NCI-H82 treated with DMSO at 0.1 percent for 48 hours (cell line): ENCODE results near the gene ADK.
"Not testable (repeated sequence)": the region's sequence is repeated elsewhere in the genome, so short reads cannot be mapped to it uniquely, and the experiment has no call there.

ENCODE experiments used
- DNase-seq: peaks from one replicate; lab custom pipeline; 2025; ENCODE audit not compliant: unreplicated experiment; lab: John Stamatoyannopoulos, UW

Gene ADK

GRCh38 chr10:74292871-74293427 lies 141.9 kb downstream of the ADK start:
- no peak for DNase-seq

- DNase-seq: no peak
Observed at GRCh38 chr10:74293686-74294371, 142.8 kb downstream of the ADK start.

DNA sequence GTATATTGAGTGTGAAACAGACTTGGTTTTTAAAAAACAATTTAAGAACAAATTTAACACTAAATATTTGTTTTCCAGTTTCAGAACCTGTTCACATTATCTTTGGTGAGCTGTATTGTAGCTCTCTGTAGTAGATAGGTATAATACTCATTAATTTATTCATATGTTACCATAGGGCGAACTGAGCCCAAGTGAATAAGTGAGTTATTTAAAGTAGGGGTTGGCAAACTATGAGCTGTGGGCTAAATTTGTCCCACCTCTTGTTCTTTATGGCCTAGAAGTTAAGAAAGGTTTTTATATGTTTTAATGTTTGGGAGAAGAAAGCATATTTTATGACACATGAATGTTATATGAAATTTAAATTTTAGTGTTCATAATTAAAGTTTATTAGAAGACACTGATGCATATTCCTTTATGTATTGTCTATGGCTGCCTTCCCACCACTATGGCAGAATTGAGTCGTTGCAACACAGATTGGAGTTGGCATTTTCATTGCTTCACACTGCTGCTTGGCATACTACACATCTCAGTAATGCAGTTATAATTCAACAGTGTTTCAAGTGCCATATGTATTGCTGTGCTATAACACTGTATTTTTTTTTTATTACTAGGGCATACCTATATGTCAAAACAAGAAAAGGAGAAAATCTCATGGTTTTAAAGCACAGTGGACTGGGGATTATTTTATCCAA lies 146.5 kb downstream of the ADK start:
- DNase-seq: no peak

DNA sequence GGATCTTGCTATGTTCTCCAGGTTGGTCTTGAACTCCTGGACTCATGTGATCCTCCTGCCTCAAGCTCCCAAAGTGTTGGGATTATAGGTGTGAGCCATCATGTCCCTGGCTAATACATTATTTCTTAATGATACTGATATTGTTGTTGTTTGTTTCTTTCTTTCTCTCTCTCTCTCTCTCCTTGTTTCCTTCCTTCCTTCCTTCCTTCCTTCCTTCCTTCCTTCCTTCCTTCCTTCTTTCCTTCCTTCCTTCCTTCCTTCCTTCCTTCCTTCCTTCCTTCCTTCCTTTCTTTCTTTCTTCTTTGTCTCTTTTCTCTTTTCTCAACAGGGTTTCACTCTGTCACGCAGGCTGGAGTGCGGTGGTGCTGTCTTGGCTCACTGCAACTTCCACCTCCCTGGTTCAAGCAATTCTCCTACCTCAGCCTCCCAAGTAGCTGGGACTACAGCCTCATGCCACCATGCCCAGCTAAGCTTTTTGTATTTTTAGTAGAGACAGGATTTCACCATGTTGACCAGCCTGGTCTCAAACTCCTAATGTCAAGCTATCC lies 149.1 kb downstream of the ADK start:
- DNase-seq: not testable (repeated sequence)

DNA sequence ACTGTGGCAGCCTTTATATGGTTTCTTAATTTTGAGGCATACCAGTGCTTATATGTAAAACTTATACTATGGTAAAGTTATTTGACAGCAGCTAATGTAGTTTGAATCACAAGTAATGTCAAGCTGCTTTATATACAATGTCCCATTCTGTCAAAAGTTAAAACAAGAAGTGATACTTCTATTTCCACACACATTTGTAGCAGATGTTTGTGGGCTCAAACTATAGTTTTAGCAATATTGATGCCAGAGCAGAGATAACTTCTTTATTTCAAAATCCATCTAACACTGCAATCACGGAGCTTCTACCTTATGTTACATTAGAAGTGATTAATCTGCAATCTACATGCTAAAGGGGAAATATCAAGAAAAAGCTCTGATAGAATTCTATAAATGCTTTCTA lies 149.6 kb downstream of the ADK start:
- DNase-seq: no peak

GRCh38 chr10:74305730-74306129 lies 154.7 kb downstream of the ADK start:
- no peak for DNase-seq

DNA sequence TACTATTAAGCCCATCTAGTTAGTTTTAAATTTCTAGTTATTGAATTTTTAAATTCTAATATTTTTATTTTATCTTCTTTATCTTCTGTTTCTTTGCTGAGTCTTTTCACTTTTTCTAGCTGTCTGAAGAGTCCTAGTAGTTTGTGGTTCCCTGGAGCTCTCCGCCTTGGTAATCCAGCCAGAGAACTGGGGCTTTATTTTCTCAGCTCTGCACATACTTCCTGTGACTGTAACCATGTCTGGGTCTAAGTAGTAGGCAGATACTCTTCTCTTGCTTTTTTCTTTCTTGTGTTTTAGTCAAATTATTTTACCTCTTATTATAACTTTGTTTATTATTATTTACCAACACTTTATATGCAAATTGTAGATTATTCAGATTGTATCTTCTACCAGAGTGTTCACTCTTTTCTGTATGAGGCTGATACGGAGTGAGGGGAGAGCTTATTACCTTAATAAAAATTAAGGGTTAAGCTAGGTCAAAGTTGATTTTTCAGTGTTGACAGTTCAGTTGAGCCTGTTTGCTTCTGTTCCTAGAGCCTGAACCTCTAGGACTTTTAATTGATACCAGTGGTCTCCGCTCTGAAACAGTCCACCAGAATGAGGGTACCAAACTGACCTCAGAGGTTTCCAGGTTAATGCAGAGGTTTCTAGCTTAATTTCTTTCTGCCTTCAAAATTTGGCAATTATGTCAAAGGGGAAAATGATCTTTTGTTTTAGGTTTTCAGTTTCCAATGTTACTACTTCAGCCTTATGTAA lies 155.4 kb downstream of the ADK start:
- DNase-seq: no peak

DNA sequence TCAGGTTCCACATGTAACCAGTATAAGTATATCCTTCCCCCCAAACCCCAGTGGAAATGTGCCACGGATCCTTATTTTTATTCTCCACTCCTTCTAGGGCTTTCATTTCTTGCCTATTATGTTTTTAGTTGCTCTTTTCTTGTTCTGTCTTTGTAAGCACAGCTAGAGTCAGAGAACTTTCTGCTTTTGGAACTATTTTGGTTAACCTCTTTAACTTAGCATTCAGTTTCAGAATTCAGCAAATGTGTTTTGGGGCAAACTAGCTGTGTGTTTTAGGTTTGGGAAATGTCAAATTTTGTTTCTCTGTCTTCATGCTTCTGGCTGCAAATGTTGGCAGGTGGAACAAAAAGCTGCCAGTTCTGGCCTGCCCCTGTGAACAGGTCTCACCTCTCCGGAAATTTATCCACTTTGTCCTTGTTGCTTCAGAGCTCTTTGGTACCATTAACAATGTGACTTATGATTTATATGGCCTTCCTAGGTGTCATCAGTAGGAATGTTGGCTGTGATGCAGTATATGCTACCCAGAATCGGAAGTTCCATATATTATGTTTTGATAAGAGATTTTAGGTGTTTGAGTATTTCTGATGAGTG lies 156.1 kb downstream of the ADK start:
- no peak for DNase-seq

DNA sequence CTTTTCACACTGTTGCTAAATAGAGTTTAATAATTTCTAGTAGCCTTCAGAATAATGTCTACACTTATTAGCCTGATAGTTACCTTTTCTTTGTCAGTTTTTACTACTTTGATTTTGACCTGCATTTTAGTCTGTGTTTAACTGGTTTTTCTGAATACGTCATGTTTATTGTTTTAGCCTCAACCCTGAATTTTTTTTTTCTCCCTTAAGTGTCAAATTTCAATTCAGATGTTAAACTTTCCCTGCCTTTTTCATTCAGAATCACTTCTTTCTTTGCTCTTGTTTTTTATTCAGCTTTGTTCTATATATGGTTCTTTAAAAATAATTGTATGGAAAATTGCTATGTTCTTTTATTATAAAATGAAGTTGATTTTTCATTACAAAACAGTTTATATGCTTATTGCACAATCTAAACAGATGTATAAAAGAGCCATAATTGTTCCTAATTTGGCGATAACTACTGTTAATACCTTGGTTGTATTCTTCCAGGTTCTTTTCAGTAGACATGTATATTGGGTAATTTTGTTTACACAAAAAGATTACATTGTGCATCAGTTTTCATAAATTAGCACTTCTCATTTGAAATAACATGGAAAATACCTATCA lies 159.7 kb downstream of the ADK start:
- no peak for DNase-seq

DNA sequence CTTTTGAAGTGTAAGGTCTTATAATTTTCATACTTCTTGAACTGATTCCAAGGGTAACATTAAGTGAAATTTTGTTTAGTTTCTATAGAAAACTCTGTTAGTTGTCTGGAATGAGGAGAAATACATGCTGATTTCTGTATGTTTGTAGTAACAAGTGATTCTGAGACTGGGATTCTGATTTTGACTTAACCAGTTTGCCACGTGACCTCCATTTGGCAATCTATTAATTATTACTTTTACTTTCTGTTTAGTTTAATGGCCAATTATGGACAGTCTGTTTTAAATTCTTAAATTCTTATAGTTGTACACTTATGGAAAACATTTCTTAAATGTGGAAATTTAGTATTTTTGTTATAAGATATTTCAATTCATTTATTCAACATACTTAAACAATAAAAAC lies 163.1 kb downstream of the ADK start:
- DNase-seq: no peak

DNA sequence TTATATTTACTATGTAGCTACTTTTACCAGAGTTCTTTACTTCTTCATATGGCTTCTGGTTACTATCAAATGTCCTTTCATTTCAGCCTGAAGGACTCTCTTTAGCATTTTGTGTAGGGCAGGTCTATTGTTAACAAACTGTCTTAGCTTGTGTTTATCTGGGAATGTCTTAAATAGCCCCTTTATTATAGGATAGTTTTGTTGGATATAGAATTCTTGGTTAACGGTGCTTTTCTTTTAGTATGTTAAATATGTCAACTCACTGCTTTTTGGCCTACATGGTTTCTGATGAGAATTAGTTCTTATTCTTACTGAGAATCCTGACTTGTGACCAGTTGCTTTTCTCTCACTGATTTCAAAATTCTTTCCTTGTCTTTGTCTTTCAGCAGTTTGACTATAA lies 169.0 kb downstream of the ADK start:
- no peak for DNase-seq

DNA sequence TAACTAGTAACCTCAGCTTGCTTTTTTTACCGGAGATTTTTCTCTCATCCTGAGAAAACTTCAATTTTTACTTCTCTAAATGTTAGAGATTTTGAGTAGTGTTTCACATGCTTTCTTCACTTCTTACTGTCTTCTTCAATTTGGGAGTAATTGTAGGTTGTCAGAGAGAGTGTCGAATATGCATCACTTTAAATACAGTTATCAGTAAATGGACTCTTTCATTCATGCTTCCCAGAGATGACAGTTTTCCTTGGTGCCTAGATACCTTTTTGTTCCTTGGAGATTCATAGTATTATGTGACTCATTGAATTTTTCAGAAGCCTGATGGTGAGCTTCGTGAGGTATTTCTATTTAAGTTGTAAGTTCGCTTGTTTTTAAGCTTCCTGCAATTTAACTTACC lies 169.7 kb downstream of the ADK start:
- DNase-seq: no peak

- no peak for DNase-seq
Observed at GRCh38 chr10:74322141-74322540, 171.1 kb downstream of the ADK start.

- no peak for DNase-seq
Observed at GRCh38 chr10:74322565-74322964, 171.5 kb downstream of the ADK start.

DNA sequence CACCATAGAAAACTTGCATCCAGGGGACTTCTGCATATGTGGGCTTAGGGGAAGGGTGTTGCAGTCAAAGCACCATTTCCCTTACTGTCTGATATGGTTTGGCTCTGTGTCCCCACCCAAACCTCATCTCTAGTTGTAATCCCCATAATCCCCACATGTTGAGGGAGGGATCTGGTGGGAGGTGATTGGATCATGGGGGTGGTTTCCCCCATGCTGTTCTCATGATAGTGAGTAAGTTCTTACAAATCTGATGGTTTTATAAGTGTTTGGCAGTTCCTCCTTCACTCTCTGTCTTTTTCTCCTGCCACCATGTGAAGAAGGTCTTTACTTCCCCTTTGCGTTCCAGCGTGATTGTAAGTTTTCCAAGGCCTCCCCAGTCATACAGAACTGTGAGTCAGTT lies 177.4 kb downstream of the ADK start:
- no peak for DNase-seq

GRCh38 chr10:74329873-74330272 lies 178.9 kb downstream of the ADK start:
- no peak for DNase-seq

DNA sequence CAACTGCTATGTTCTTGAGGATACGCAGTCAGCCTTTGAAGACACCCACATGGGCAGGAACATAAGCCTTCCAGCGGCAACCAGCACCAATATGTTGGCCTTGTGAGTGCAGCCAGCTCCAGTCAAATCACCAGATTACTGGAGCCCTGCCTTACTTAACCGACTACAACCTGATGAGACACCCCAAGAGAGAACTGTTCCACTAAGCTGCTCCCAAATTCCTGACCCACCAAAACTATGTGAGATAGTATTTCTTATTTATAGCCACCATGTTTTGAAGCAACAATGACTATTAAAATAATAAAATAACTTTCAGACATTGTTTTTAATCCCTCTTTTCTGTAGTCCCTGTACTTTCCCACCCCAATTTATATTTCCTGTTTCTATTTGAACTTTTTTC lies 179.6 kb downstream of the ADK start:
- DNase-seq: no peak

DNA sequence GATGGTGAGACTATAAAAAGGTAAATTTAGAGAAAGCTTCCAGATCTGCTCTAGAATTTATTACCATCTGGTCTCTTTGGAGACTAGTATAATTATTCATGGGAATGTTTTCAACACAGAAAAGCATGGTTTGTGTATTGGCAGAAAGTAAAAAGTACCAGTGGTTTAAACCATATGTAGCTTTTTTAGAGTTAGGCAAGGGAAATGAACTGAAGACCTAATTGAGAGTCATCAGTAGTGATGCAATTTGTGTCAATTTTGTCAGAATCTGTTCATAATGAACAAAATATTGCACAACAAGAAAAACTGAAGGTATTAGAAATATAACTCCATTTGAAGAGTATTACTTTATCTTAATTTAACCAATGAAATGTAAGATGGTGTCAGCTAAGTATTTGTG lies 181.4 kb downstream of the ADK start:
- no peak for DNase-seq

DNA sequence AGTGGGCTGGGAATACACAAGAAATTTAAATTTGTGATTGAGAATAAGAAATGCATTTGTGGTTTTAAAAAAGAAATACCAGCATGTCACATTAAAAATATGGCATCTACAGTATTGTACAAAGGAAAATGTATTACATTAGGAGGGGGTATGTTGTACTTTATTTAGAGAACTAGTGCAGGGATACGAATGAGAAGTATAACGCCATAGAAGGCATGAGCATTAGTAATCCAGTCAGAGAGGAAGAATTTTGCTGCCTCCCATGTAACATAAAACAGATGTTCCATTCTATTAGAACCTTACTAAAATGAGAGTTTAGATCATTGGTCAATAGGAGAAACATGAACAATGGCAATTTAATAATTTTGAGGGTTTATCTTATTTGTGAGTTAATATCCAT lies 182.2 kb downstream of the ADK start:
- DNase-seq: no peak

GRCh38 chr10:74334221-74334620 lies 183.2 kb downstream of the ADK start:
- no peak for DNase-seq

- no peak for DNase-seq
Observed at GRCh38 chr10:74335501-74335900, 184.5 kb downstream of the ADK start.
